ENCODE results near the gene OGFOD3.
"Not testable (repeated sequence)": the region's sequence is repeated elsewhere in the genome, so short reads cannot be mapped to it uniquely, and the experiment has no call there.

OGFOD3 gene

DNA sequence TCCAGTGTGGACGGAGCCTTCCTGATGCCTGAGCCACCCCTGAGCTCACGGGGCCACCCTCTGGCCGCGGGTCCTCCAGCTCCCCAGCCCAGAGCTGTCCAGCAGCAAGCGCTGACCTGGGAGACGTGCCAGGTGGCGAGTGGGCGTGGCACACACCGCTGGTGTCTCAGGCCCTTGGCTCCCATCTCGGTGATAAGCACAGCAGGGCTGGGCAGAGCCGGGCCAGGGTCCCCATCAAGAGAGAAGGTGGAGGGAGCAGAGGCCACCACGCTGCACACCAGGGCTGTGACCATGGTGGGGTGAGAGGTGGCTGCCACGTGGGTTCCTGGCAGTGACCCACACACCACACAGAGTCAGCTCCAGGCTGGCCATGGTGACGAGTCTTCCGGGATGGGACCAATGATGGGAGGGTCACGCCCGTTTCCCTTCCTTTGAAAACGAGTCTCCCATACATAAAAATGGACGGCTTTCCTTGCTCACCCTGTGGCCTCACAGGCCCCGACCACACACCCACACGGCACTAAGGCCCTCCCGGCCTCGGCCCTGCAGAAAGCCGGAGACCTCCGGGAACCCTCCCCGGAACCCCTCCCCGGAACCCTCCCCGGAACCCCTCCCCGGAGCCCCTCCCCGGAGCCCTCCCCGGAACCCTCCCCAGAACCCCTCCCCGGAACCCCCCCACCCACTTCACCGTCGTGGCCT is 30.0 kb downstream of the OGFOD3 start:
- DNase-seq = no peak

DNA sequence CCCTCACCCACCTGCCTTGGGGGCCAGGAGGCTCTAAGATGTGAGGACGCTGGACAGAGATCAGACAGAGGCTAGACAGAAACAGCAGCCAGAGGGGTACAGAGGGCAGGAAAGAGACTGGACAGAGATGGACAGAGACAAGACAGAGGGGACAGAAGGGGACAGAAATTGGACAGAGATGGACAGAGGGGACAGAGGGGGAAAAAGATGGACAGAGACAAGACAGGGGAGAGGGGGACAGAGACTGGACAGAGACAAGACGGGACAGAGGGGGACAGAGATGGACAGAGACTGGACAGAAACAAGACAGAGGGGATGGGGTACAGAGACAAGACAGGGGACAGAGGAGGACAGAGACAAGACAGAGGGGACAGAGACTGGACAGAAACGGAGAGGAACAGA is 30.7 kb downstream of the OGFOD3 start:
- no peak for DNase-seq

DNA sequence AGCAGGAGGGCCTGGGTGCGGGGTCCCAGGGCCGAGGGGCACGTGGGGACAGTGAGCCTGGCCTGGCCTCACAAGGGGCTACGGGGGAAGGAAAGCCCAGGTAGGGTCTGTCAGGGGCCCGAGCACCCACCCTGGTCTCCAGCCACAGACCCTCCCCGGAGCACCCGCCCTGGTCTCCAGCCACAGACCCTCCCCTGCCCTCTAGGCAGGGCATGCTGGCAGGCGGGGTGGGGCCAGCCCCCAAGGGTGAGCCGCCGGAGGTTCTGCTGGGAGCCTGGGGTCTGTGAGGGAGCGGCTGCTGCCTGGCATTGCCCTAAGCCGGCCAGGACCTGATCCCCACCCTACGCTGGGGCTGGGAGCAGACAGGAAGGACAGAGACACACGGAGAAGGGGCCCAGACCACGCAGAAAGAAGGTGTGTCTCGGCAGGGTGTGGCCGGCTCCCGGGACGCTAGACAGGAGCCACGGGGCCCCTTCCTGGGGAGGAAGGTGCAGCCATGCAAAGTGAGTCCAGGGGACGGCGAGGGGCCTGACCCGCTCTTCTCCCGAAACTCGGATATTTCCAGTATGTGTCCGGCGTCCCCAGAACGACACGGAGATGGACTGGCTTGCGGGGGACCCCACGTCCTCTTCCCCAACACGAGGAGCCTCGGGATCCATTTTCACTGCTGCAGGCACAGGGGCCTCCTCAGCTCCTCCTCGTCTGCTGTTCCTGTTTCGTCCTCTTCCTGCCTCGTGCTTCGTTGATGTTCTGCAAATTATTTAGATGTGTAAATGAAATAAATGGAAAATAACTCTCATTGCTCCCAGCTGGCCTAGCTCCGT is 31.3 kb downstream of the OGFOD3 start:
- DNase-seq = no peak

DNA sequence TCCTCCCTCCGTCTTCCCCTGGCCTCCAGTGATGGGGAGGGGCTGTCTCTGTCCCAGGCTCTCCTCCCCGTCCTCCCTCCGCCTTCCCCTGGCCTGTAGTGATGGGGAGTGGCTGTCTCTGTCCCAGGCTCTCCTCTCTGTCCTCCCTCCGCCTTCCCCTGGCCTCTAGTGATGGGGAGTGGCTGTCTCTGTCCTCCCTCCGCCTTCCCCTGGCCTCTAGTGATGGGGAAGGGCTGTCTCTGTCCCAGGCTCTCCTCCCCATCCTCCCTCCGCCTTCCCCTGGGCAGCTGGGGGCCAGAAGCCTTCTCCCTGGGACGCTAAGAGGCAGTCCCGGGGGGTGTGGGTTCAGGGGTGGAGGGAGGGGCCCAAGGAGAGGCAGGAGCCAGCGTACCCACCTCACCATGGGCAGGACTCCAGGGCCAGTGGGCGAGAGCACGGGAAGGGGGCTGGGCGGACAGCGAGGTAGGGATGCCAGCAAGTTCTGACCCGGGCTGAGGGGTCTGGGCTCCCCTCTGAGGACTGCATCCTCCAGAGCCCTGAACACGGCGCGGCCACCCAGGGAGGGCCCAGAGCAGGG is 32.0 kb downstream of the OGFOD3 start:
- DNase-seq = no peak

DNA sequence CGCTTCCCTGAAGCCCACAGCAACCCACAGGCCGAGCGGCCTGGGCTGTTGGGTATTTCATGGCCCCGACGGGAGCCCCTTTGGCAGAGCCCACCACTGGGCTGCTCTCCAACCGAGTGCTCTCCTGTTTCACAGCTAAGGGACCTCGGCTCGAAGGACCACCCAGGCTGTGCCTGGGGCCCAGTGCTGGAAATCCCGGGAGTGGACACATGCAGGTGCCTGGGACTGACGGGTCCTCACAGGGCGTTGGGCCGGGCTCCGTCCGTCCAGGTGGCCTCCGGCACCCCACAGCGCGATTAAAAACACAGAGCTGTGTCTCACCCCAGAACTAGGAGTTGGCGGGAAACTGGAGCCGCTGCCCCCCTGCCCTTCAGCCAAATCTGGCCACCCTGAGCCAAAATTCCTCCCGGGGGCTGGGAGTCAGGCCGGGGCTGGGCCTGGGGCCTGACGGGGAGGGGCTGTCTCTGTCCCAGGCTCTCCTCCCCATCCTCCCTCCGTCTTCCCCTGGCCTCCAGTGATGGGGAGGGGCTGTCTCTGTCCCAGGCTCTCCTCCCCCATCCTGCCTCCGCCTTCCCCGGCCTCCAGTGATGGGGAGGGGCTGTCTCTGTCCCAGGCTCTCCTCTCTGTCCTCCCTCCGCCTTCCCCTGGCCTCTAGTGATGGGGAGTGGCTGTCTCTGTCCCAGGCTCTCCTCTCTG is 32.7 kb downstream of the OGFOD3 start:
- no peak for DNase-seq

DNA sequence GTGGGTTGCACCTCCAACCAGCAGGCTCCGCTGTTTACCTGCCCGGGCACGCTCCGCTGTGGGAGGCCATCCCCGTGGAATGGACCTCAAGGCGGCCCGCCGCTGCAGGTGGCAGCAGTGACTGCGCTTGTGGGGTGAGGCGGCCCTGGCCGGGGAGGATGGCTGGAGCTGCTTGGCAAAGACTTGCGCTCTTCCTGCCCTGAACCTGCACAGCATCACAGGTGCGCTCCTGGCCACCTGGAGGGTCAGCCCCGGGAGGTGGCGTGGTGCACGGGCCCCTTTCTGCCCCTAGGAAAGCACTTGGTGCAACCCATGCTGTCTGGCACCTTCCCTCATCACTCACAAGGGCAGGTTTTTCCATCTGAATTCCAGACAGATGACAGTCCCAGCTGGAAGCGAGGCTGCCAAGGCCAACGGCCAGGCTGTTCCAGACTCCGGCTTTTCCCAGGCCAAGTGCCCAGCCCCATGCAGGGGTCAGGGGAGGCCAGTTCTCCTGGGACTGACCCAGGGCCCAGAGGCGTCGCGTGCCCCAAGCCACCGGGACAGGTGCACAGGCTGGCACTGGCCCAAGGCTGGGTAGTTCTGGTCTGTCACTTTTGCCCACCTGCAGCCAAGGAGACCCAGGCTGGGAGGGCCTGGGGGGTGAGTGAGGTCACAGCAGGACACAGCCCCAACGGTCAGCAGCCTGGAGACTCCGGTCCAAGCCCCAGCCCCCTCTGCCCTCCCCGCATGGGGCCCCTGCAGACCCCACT is 33.5 kb downstream of the OGFOD3 start:
- DNase-seq = peak in 6 of 51 donors; percentile 8 to 60 (median 24)

DNA sequence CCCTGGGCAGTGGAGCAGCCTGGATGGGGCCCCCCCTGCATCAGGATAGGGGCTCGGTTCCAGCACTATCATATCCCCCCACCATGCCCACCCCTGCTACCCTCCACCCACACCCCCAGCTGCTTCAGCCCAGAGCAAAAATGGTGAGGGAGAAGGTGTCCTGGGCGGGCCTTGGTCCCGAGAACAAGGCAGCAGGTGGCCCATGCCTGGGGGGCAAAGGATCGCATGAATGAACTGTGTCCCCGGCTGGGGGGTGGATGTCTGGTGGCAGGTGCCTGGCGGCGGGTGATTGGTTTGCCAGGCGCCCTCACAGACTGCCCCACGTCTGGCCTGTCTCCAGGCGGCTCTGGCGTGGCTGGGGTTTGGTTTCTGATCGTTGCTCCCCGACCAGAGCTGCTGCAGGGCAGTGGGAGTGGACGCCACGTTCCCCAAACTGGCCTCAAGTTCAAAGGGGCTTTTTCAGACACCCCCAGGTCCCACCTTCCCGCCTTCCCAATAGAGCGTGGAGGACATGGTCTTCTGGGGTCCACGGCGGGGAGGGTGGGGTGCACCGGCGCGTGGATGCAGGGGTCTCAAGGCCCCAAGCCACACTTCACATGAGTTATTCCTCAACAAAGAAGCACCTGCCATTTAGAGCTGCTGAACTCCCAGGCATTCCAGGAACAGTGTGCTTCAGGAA is 34.2 kb downstream of the OGFOD3 start:
- DNase-seq = no peak

DNA sequence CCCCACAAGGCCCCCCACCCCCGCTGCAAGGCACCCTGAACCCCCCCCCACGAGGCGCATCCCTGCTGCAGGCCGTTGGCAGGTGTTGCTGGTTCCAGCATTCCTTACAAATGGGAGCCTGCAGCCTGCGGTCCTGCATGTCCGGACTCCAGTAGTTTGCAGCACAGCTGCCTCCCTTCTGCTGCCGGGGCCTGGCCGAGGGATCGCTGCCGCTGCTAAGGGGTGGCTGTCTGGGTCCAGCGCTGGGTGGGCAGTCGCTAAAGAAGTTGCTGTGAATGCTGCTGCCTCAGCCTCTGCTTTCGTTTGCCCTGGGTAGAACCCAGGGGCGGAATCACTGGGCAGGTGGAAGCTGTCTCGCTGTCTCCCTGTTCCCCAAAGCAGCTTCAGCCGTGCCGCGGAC is 35.0 kb downstream of the OGFOD3 start:
- DNase-seq = no peak

DNA sequence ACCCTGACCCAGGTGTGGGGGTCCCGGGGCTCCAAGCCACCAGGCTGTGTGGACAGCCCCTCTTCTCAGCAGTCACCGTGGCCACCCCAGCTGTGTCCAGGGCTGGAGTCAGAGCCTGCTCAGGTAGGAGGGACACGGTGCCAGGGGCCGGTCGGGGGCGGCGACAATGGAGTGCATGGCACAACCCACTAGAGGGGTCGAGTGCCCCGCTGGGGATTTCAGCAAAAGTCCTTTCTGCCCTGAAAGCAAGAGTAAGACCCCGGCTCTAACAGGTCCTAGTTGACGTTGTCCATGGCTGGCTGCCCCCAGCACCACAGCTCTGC is 35.5 kb downstream of the OGFOD3 start:
- no peak for DNase-seq

DNA sequence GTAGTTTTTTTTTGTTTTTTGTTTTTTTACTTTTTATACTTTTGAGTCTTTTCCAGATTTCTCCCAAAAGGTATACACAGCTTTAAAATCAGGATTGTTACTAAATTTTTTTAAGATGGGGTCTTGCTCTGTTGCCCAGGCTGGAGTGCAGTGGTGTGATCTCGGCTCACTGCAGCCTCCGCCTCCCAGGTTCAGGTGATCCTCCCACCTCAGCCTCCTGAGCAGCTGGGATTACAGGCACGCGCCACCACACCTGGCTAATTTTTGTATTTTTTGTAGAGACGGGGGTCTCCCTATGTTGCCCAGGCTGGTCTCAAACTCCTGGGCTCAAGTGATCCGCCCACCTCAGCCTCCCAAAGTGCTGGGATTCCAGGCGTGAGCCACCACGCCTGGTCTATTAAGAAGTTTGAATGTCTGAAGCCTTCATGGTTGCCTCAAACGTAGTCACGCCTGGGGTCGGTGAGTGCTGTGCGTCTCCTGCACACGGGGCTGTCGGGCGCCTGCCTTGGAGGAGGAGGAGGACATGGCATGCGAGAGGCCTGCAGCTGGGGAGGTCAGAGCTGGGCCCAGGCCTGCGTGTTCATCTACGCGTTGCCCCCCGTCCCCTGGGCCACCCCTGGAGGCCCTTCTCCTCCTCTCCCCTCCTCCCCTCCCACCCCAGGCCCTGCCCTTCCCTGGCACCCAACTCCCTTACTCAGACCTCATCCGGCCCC is 36.0 kb downstream of the OGFOD3 start:
- not testable (repeated sequence) for DNase-seq

DNA sequence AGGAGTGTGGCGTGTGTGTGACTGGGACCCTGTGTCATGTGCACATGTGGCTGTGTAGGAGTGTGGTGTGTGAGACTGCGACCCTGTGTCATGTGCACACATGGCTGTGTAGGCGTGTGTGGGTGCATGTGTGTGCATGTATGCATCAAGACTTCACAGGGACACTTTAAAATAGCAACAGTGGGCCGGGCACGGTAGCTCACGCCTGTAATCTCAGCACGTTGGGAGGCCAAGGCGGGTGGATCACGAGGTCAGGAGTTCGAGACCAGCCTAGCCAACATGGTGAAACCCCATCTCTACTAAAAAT is 36.7 kb downstream of the OGFOD3 start:
- peak in 1 of 51 donors; percentile 16 for DNase-seq

DNA sequence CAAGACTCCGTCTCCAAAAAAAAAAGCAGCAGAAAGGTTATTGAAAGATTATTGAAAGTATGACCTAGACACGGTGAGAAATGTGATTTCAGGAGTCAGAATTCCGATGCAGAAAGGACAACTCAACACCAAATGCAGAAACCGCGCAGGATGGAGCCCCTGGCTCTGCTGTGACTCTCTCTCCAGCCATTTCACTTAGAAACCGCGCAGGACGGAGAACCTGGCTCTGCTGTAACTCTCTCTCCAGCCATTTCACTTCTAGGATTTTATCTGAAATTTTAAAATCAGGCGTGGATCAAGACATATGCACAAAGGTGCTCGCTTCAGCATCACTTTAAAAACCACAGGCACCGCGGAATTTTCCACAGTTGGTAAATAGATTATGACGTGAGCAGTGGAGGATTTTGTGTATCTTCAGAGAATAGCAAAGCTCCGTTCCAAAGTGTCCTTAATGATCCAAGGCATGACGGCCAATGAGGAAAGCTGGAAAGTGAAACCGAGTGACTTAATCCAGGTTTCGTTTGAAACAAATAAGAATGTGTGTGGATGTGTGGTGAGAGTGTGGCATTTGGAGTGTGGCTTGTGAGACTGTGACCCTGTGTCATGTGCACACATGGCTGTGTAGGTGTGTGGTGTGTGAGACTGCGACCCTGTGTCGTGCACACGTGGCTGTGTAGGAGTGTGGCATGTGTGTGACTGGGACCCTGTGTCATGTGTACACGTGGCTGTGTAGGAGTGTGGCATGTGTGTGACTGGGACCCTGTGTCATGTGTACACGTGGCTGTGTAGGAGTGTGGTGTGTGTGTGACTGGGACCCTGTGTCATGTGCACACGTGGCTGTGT is 37.3 kb downstream of the OGFOD3 start:
- no peak for DNase-seq

DNA sequence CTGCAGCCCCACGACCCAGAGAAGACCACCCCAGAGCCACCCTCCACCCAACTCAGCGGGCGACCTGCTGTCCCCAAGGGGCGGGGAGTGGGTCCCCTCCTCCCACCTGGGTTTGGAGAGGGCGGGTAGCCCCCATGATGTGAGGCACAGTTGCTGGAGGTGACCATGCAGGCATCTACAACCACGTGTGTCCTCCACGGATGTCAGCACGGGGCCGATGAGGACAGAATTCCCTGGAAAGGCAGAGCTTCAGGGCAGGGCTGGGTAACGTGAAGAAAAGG is 39.7 kb downstream of the OGFOD3 start:
- no peak for DNase-seq

DNA sequence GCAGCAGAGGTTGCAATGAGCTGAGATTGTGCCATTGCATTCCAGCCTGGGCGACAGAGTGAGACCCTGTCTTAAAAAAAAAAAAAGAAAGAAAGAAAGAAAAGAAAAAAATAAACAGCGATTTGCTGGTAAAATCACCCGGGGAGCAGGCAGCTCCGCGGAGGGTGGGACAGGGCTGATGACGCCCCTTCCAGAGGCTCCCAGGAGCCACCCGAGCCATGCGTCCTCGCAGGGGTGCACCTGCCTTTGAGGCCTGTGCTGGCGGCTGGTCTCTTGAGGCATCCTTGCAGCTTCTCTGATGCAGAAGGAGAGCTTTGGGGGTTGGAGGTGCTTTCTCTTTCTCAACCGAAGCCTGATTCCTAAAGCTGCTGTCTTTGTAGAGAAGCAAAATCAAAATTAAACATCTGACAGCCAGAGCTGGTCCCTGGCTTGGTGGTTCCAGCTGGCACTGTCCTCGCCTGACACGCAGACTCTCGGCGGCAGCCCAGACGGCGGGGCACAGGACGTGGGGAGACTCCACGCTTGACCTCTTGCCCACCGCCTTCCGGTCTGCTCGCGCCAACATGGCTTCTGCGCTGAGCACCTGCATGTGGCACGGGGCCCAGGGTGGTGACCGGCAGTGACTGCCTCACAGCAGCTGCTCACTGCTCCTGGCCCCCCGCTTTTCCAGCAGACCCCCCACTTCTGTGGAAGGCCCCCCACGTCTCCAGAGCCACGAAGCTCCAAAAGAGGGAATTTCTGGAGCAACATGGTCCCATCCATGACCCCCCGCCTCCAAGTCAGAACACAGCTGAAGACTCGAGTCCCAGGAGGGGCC is 40.3 kb downstream of the OGFOD3 start:
- no peak for DNase-seq

DNA sequence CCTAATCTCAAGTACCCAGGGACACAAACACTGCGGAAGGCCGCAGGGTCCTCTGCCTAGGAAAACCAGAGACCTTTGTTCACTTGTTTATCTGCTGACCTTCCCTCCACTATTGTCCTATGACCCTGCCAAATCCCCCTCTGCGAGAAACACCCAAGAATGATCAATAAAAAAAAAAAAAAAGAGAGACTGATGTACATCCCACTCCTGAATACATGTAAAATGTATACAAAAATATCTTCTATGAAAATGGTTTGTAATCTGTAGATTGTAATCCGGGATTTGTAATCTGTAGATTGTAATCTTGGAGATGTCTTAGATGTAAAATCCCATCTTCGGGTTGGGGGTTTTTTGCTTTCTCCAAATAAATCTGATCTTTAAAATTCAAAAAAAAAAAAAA is 41.1 kb downstream of the OGFOD3 start:
- DNase-seq = not testable (repeated sequence)

DNA sequence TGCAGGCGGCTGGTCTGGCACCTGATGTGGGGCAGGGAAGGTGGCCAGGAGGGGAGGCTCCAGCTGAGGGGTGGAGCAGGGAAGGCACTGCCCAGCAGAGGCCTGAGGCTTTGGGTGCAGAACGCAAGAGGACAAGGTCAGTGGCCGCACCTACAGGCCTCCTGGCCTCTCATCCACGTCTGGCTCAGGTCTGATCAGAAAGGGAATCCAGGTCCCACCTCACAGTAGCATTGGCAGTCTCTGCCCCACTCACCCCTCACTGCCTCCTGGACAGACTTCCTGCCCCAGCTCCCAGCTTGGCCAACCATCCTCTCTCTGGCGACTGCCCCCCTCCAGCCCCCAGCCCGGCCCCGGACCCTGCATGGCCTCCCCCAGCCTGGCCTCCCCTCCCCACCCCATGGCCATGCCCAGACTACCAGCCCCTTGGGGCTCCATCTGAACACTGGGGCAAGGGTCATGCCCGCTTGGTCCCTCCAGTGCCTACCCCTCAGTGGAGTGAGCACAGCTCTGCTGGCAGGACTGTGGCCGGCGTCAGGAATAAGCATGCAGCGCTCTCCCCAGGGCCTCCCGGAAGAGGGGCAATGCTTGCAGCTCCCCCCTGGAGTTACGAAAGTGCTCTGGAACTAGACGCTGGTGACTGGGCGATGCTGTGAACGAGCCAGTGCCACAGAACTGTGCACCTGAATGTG is 42.2 kb downstream of the OGFOD3 start:
- no peak for DNase-seq

DNA sequence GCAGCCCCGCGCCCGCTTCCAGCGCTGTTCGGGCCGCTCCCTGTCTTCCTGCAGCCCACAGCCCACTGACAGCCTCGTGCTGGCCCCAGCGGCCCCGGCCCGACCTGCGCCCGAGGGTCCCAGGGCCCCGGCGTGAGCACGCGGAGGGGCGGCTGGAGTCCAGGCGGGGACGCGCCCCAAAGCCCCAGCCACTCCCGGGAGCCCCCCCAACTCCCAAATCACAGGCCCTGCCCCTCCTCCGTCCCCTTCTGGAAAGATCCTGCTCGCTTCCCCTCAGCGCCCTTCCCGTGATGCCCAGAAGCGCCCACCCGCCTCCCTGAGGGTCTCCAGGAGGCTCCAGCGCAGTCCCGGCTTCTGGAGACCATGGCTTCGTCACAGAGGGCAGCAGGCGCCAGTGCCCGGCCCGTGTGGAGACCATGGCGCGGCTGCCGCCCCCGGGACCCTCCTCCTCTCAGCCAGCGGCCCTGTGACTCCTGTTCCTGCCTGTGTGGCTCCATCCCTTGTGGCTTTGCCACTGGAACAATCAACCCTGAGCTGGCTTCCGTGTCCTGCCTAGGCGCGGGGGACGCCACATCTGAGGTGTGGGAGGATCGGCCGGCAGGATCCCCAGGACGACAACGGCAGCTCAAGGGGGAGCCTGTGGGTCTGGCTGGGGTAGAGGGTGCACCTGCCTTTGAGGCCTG is 42.9 kb downstream of the OGFOD3 start:
- DNase-seq = no peak
